HepG2 (cell line): Measurements from ENCODE around the gene BCAS4. TPM values are rescaled to one million over a fixed set of nuclear protein-coding genes. Genes with fewer than 3 reads are reported as not detected.

ENCODE experiments used
- CENPT ChIP-seq: sonication (generic); formaldehyde crosslinking; IDR thresholded peaks from 2 replicates; pipeline ENCODE4 v1.8.0; 2022; ENCODE audit warnings: low read depth, mild to moderate bottlenecking, moderate library complexity, missing genetic modification reagents
- CENPX ChIP-seq: sonication (generic); formaldehyde crosslinking; IDR thresholded peaks from 2 replicates; pipeline ENCODE4 v1.9.0; 2021; ENCODE audit warnings: mild to moderate bottlenecking, missing genetic modification reagents, moderate library complexity
- EED ChIP-seq: sonication (generic); formaldehyde crosslinking; IDR thresholded peaks from 2 replicates; pipeline ENCODE4 v1.5.0; 2020; ENCODE audit warnings: mild to moderate bottlenecking, missing genetic modification reagents
- GABPA ChIP-seq, 2 experiments: IDR thresholded peaks; 2 replicates each; pipeline ENCODE4 v1.6.1; 2011 to 2016; ENCODE audit warnings: low read depth in 2 of 2, low read length in 1 of 2, missing biosample characterization in 1 of 2, missing genetic modification characterization in 1 of 2
- GATA4 ChIP-seq: sonication (generic); IDR thresholded peaks from 2 replicates; pipeline ENCODE4 v1.6.1; 2016; ENCODE audit warnings: antibody characterized with exemption, low read depth, borderline replicate concordance
- IKZF1 ChIP-seq: fragments of 450-650 bp; IDR thresholded peaks from 2 replicates; pipeline ENCODE4 v1.7.1; 2016
- NR2C2 ChIP-seq: sonication (generic); formaldehyde crosslinking; IDR thresholded peaks from 2 replicates; pipeline ENCODE4 v1.4.0; 2020; ENCODE audit warnings: missing genetic modification reagents, mild to moderate bottlenecking, moderate library complexity, borderline replicate concordance
- PHF20 ChIP-seq: sonication (generic); formaldehyde crosslinking; IDR thresholded peaks from 2 replicates; pipeline ENCODE4 v1.5.0; 2020; ENCODE audit warnings: mild to moderate bottlenecking, missing genetic modification reagents
- TBP ChIP-seq: sonication (generic); formaldehyde crosslinking; IDR thresholded peaks from 2 replicates; pipeline ENCODE4 v1.5.0; 2020; ENCODE audit warnings: missing genetic modification reagents
- ZNF260 ChIP-seq: sonication (generic); formaldehyde crosslinking; IDR thresholded peaks from 2 replicates; pipeline ENCODE4 v1.4.0; 2020; ENCODE audit warnings: missing genetic modification reagents, low read depth, mild to moderate bottlenecking, borderline replicate concordance
- ZNF441 ChIP-seq: sonication (generic); formaldehyde crosslinking; IDR thresholded peaks from 2 replicates; pipeline ENCODE4 v1.7.0; 2021; ENCODE audit warnings: missing genetic modification reagents, borderline replicate concordance
- ZNF83 ChIP-seq: sonication (generic); formaldehyde crosslinking; IDR thresholded peaks from 2 replicates; pipeline ENCODE4 v1.4.0; 2020; ENCODE audit warnings: missing genetic modification reagents, mild to moderate bottlenecking, borderline replicate concordance
- polyA plus RNA-seq, 8 experiments: library from polyadenylated mRNA; depleted of rRNA in 3 of 8; stranded (reverse) in 7 of 8; unstranded in 1 of 8; fragments of >200 nt; fragmentation: Illumina TruSeq in 4 of 8; extraction: Trizol in 4 of 8; gene quantifications; 2 replicates each; pipeline versions ENCODE4 v1.2.1 to v1.2.3, GENCODE V29; 2011 to 2016; ENCODE audit warnings: low read depth in 4 of 8, missing spikeins in 1 of 8, mixed read lengths in 1 of 8; ENCODE audit not compliant: insufficient read depth in 1 of 8
- total RNA-seq, 5 experiments: library from RNA; depleted of rRNA; stranded (reverse); fragments of >200 nt; fragmentation: Illumina TruSeq; extraction: Trizol; gene quantifications; 2 replicates each; pipeline ENCODE4 v1.2.3, GENCODE V29; 2016; ENCODE audit warnings: low read depth in 1 of 5
- TF ChIP-seq, protein P1 (sequence below): sonication (generic); formaldehyde crosslinking; IDR thresholded peaks from 2 replicates; pipeline ENCODE4 v1.4.0; 2020; ENCODE audit warnings: missing genetic modification reagents, mild to moderate bottlenecking, borderline replicate concordance
- TF ChIP-seq, protein P2 (sequence below): sonication (generic); formaldehyde crosslinking; IDR thresholded peaks from 2 replicates; pipeline ENCODE4 v1.9.0; 2022; ENCODE audit warnings: missing genetic modification reagents, mild to moderate bottlenecking, borderline replicate concordance
- TF ChIP-seq, protein P3 (sequence below): sonication (generic); formaldehyde crosslinking; IDR thresholded peaks from 2 replicates; pipeline ENCODE4 v1.4.0; 2020; ENCODE audit warnings: missing genetic modification reagents, borderline replicate concordance
- TF ChIP-seq, protein P4 (sequence below): sonication (generic); formaldehyde crosslinking; IDR thresholded peaks from 2 replicates; pipeline ENCODE4 v1.4.0; 2020; ENCODE audit warnings: missing genetic modification reagents, borderline replicate concordance
- TF ChIP-seq, protein P5 (sequence below): sonication (generic); formaldehyde crosslinking; IDR thresholded peaks from 2 replicates; pipeline ENCODE4 v1.4.0; 2020; ENCODE audit warnings: mild to moderate bottlenecking, missing genetic modification reagents

The BCAS4 gene
- total and polyA plus RNA-seq, 2 of the 13 experiments (the other 11 are each of a cell fraction or from before 2014, with no cell fraction given) = 7.2 to 8.0 TPM

DNA sequence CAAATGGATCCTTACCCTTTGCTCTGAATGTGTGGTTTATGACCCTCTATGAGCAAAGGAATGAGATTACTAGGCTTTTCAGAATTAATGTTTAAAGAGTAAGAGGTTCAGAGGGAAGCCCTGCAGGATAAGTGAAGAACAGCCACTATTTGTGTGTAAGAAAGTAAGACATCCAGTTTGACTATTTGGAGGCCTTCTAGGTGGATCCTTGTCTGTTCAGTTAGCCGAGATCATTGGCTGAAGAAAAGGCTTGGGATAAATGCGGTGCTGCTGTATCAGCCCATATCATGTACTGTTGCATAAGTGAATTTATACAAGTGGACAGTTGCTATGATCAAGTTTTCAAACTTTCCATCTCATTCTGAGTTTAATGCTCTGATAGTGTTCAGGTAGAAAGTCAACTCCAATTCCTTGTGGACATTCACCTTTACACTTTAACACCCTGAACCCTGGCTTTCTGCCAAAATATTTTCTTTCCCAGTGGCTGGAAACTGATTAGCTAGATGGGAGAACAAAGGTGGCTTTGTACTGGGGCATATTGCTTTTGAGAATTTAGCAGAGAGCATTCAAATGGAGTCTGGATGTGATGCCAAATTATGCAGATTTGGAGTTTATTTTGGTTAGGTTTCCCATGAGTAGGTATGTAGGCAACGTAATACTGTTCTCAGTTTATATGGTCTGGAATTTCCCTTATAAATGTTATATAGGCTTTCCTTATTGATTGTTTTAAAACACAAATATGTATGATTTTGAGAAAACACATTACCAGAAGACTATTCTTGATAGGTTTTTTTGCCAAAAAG is 48.5 kb upstream of the BCAS4 start (continued):
- TF ChIP-seq, protein P1, sequence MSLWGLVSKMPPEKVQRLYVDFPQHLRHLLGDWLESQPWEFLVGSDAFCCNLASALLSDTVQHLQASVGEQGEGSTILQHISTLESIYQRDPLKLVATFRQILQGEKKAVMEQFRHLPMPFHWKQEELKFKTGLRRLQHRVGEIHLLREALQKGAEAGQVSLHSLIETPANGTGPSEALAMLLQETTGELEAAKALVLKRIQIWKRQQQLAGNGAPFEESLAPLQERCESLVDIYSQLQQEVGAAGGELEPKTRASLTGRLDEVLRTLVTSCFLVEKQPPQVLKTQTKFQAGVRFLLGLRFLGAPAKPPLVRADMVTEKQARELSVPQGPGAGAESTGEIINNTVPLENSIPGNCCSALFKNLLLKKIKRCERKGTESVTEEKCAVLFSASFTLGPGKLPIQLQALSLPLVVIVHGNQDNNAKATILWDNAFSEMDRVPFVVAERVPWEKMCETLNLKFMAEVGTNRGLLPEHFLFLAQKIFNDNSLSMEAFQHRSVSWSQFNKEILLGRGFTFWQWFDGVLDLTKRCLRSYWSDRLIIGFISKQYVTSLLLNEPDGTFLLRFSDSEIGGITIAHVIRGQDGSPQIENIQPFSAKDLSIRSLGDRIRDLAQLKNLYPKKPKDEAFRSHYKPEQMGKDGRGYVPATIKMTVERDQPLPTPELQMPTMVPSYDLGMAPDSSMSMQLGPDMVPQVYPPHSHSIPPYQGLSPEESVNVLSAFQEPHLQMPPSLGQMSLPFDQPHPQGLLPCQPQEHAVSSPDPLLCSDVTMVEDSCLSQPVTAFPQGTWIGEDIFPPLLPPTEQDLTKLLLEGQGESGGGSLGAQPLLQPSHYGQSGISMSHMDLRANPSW (CRISPR knock-in tag) = peak; percentile 88
- TF ChIP-seq TBP (CRISPR knock-in tag) (no peak), EED (no peak), CENPX (CRISPR knock-in tag) (no peak), NR2C2 (peak; percentile 88), ZNF441 (0 out of 2 replicates have a peak, but pooled peaks have one; percentile 58), ZNF260 (no peak), PHF20 (CRISPR knock-in tag) (no peak), GABPA (IDR thresholded peaks at IDR 0.05; ENCODE audit: low read depth, low read length) (no peak), GABPA (CRISPR knock-in tag; IDR thresholded peaks at IDR 0.05; ENCODE audit: low read depth) (no peak), ZNF83 (CRISPR knock-in tag) (no peak), IKZF1 (no peak), CENPT (CRISPR knock-in tag) (no peak), GATA4 (0 out of 2 replicates have a peak, but pooled peaks have one; percentile 37)
- TF ChIP-seq, protein P2, sequence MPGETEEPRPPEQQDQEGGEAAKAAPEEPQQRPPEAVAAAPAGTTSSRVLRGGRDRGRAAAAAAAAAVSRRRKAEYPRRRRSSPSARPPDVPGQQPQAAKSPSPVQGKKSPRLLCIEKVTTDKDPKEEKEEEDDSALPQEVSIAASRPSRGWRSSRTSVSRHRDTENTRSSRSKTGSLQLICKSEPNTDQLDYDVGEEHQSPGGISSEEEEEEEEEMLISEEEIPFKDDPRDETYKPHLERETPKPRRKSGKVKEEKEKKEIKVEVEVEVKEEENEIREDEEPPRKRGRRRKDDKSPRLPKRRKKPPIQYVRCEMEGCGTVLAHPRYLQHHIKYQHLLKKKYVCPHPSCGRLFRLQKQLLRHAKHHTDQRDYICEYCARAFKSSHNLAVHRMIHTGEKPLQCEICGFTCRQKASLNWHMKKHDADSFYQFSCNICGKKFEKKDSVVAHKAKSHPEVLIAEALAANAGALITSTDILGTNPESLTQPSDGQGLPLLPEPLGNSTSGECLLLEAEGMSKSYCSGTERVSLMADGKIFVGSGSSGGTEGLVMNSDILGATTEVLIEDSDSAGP (CRISPR knock-in tag) = no peak
- TF ChIP-seq, protein P3, sequence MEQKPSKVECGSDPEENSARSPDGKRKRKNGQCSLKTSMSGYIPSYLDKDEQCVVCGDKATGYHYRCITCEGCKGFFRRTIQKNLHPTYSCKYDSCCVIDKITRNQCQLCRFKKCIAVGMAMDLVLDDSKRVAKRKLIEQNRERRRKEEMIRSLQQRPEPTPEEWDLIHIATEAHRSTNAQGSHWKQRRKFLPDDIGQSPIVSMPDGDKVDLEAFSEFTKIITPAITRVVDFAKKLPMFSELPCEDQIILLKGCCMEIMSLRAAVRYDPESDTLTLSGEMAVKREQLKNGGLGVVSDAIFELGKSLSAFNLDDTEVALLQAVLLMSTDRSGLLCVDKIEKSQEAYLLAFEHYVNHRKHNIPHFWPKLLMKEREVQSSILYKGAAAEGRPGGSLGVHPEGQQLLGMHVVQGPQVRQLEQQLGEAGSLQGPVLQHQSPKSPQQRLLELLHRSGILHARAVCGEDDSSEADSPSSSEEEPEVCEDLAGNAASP (CRISPR knock-in tag) = peak; percentile 48; the same call in 1 of the 2 replicates
- TF ChIP-seq, protein P4, sequence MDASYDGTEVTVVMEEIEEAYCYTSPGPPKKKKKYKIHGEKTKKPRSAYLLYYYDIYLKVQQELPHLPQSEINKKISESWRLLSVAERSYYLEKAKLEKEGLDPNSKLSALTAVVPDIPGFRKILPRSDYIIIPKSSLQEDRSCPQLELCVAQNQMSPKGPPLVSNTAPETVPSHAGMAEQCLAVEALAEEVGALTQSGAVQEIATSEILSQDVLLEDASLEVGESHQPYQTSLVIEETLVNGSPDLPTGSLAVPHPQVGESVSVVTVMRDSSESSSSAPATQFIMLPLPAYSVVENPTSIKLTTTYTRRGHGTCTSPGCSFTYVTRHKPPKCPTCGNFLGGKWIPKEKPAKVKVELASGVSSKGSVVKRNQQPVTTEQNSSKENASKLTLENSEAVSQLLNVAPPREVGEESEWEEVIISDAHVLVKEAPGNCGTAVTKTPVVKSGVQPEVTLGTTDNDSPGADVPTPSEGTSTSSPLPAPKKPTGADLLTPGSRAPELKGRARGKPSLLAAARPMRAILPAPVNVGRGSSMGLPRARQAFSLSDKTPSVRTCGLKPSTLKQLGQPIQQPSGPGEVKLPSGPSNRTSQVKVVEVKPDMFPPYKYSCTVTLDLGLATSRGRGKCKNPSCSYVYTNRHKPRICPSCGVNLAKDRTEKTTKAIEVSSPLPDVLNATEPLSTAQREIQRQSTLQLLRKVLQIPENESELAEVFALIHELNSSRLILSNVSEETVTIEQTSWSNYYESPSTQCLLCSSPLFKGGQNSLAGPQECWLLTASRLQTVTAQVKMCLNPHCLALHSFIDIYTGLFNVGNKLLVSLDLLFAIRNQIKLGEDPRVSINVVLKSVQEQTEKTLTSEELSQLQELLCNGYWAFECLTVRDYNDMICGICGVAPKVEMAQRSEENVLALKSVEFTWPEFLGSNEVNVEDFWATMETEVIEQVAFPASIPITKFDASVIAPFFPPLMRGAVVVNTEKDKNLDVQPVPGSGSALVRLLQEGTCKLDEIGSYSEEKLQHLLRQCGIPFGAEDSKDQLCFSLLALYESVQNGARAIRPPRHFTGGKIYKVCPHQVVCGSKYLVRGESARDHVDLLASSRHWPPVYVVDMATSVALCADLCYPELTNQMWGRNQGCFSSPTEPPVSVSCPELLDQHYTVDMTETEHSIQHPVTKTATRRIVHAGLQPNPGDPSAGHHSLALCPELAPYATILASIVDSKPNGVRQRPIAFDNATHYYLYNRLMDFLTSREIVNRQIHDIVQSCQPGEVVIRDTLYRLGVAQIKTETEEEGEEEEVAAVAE (CRISPR knock-in tag) = no peak; the same call in 1 of the 2 replicates
- TF ChIP-seq, protein P5, sequence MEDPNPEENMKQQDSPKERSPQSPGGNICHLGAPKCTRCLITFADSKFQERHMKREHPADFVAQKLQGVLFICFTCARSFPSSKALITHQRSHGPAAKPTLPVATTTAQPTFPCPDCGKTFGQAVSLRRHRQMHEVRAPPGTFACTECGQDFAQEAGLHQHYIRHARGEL = no peak
